Measurements from ENCODE around the gene BCL2. TPM values are rescaled to one million over a fixed set of nuclear protein-coding genes. Genes with fewer than 3 reads are reported as not detected.

BCL2 gene
- total and polyA plus RNA-seq, 2 donors, result 11.7 to 17.5 TPM

DNA sequence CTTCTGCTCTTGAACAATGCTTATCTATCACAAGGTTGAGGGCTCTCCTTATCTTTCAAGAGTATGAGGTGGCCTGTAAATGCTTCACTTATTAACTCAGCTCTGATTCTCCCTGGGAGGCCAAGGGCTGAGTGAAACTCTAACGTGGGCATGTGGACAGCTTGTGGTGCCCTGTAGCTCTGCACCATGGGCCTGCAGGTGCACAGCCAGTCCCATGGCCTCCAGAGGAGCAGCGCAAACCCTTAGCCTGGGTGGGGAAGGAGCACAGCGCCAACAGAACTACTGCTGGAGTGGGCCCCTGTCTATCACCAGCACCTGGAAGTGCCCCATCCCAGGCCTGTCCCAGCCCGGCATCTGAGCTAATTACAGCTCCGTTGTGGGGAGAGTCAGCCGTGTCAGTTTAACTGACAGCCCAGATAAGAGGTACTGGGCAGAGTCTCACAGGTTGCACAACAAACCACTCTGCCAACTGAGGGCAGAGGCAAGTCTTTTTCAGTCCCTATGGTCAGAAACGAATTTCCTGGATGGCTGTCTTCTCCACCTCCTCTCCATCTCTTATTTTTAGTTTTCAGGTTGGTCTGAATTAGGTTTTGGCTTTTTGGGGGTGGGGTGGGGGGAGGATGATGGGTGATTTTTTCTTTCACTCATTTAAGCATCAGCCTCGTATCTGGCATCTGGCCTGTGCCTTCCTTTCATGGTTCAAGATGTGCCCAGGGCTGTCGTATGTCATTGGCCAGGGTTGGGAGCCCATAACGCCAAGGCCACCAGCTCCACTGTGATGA is 219.5 kb downstream of the BCL2 start:
- H3K9me3 ChIP-seq (ENCODE audit: control insufficient read depth in 2 of 2, insufficient read depth in 1 of 2, low read length in 1 of 2), result no peaks in the 10 kb centered on the region
- H3K4me1 ChIP-seq (ENCODE audit: control insufficient read depth in 2 of 2, insufficient read depth in 2 of 2, low read length in 2 of 2), result peaks cover 51 to 69% of the 10 kb centered on the region in 2 donors
- peak in 2 of 9 donors; percentile 41 to 54 for DNase-seq (ENCODE audit: low read depth in 6 of 9, low spot score in 9 of 9)
- H3K4me3 ChIP-seq (ENCODE audit: low read length in 2 of 2), result no peak overlapping the region
- peak overlapping the region; percentile 88 to 95 for H3K27ac ChIP-seq (ENCODE audit: low read depth in 1 of 2, low read length in 1 of 2)
- no peaks in the 10 kb centered on the region for H3K36me3 ChIP-seq (ENCODE audit: control insufficient read depth in 2 of 2, insufficient read depth in 2 of 2, low read length in 1 of 2)
- no peaks in the 10 kb centered on the region for H3K27me3 ChIP-seq (ENCODE audit: control insufficient read depth in 2 of 2, insufficient read depth in 1 of 2, low read length in 1 of 2)
- WGBS, result 7% methylated on average over 10 of the region's 10 CpGs

DNA sequence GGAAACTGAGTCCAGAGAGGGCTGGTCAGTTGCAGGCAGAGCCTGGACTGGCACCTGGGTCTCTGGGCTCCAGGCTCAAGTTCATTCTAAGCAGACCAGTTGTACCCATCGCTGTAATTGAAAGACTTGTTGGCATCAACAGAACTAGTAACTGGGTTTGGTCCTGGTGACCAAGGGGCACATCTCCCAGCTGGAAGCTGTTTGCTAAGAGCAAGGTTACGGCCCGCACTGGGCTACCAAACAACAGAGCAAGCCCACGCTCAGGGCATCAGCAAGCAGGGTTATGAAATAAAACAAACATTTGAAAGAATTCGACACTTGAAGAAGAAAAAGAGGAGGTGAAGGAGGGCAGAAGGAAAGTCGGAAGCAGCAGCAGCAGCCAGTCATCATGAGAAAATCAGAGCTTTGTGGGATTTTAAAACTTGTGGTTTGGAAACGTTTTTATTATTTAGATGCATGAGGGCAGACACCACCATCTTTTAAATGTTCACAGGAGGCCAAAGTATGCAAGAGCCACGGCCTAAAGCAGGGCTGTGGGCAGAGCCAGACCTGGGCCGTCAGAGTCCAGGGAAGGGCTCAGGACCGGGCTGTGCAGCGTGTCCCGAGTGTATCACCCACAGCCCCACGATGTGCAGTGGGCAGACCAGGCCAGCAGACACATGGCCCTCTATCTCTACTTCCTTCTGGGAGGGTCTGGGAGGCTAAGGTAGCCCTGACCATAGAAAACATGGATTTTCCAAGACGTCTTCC is 220.3 kb downstream of the BCL2 start:
- peaks cover 53 to 75% of the 10 kb centered on the region in 2 donors for H3K4me1 ChIP-seq (ENCODE audit: control insufficient read depth in 2 of 2, insufficient read depth in 2 of 2, low read length in 2 of 2)
- H3K27me3 ChIP-seq (ENCODE audit: control insufficient read depth in 2 of 2, insufficient read depth in 1 of 2, low read length in 1 of 2), result no peaks in the 10 kb centered on the region
- H3K27ac ChIP-seq (ENCODE audit: low read depth in 1 of 2, low read length in 1 of 2), result peak overlapping the region; percentile 95 to 97
- H3K4me3 ChIP-seq (ENCODE audit: low read length in 2 of 2), result peak overlapping the region in 1 of 2 donors; percentile 29
- H3K9me3 ChIP-seq (ENCODE audit: control insufficient read depth in 2 of 2, insufficient read depth in 1 of 2, low read length in 1 of 2), result no peaks in the 10 kb centered on the region
- no peaks in the 10 kb centered on the region for H3K36me3 ChIP-seq (ENCODE audit: control insufficient read depth in 2 of 2, insufficient read depth in 2 of 2, low read length in 1 of 2)
- peak in 2 of 9 donors; percentile 22 to 50 for DNase-seq (ENCODE audit: low read depth in 6 of 9, low spot score in 9 of 9)
- WGBS, result 60% methylated on average over 14 of the region's 14 CpGs

DNA sequence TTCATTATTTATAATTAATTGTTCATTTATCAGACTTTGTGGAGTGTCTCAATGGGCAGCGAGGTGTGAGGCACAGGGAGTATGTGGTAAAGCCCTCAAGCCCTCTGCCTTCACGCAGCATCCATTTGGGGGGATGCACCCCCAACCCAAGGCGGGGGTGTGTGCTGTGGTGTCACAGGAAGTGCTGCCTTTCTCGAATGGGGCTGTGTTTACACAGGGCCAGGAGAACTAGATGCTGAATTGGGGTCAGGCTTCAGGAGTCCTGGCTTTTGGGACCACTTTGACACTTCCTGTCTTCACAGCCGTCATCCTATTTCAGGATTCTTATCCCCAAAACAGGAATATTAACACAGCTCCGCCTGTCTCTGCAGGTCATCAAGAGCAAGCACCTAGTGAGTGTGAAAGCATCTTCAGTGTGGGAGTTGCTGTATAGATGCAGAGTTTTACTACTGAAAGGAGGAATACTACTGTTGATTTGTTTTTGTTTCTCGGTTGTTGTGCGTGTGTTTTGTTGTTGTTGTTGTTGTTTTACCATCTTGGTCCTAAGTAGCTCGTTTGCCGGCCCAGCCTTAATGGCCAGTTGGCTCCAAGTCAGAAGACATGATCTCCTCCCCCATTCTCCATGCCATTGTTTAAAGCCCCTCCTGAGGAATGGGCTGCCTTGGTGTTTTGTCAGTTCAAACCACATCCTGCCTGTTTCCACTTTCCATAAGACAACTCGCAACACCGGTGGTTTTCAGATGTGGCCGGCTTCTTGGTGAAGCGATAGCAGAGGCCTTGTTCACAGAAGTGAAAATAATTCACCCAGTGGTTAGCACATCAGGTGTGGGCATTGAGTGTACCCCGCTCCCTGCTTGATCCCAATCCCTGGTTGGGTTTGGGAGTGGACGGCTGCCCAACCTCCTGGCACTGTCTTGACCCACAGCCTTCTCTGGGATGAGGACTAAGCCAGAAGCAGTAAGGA is 221.3 kb downstream of the BCL2 start:
- H3K27ac ChIP-seq (ENCODE audit: low read depth in 1 of 2, low read length in 1 of 2), result peak overlapping the region; percentile 95 to 97
- 6% methylated on average over 16 of the region's 16 CpGs for WGBS
- H3K4me3 ChIP-seq (ENCODE audit: low read length in 2 of 2), result peak overlapping the region; percentile 28 to 29
- peak; percentile 64 to 94 (median 80) for DNase-seq (ENCODE audit: low read depth in 6 of 9, low spot score in 9 of 9)
- H3K9me3 ChIP-seq (ENCODE audit: control insufficient read depth in 2 of 2, insufficient read depth in 1 of 2, low read length in 1 of 2), result no peaks in the 10 kb centered on the region
- peaks cover 63 to 81% of the 10 kb centered on the region in 2 donors for H3K4me1 ChIP-seq (ENCODE audit: control insufficient read depth in 2 of 2, insufficient read depth in 2 of 2, low read length in 2 of 2)
- no peaks in the 10 kb centered on the region for H3K36me3 ChIP-seq (ENCODE audit: control insufficient read depth in 2 of 2, insufficient read depth in 2 of 2, low read length in 1 of 2)
- H3K27me3 ChIP-seq (ENCODE audit: control insufficient read depth in 2 of 2, insufficient read depth in 1 of 2, low read length in 1 of 2), result no peaks in the 10 kb centered on the region

- Histone ChIP-seq H3K4me1 (ENCODE audit: control insufficient read depth in 2 of 2, insufficient read depth in 2 of 2, low read length in 2 of 2) (peaks cover 60 to 75% of the 10 kb centered on the region in 2 donors), H3K27me3 (ENCODE audit: control insufficient read depth in 2 of 2, insufficient read depth in 1 of 2, low read length in 1 of 2) (no peaks in the 10 kb centered on the region), H3K9me3 (ENCODE audit: control insufficient read depth in 2 of 2, insufficient read depth in 1 of 2, low read length in 1 of 2) (peaks cover 0 to 5% of the 10 kb centered on the region in 2 donors), H3K27ac (ENCODE audit: low read depth in 1 of 2, low read length in 1 of 2) (peak overlapping the region; percentile 95 to 97), H3K4me3 (ENCODE audit: low read length in 2 of 2) (no peak overlapping the region), H3K36me3 (ENCODE audit: control insufficient read depth in 2 of 2, insufficient read depth in 2 of 2, low read length in 1 of 2) (no peaks in the 10 kb centered on the region)
- DNase-seq (ENCODE audit: low read depth in 6 of 9, low spot score in 9 of 9), result no peak
- WGBS, result 92% methylated on average over 10 of the region's 10 CpGs
Measured at GRCh38 chr18:63097178-63097577, 222.4 kb downstream of the BCL2 start.

DNA sequence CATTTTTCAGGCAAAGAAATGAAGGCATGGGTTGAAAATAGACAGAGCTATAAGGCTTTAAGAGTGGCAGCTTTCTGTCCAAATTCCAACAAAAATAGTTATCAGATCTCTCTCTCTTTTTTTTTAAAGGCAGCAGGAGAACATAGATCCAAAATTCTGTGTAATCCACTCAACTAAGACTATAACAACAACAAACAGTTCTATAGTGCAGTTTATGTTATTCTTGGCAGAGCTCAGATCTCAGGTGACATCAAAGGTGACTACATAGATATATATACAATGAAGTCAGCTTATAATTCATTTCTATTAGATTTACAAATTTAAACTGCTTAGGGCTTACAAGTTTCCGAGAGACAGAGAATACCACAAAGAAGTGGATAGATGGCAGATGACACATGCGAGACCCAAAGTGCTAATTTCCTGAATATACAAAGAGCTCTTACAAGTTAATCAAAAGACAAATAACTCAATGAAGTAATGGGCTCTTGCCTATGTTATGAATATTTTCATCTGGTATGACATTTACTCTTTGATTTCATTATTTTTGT is 223.2 kb downstream of the BCL2 start:
- Histone ChIP-seq H3K36me3 (ENCODE audit: control insufficient read depth in 2 of 2, insufficient read depth in 2 of 2, low read length in 1 of 2) (no peaks in the 10 kb centered on the region), H3K9me3 (ENCODE audit: control insufficient read depth in 2 of 2, insufficient read depth in 1 of 2, low read length in 1 of 2) (peaks cover 0 to 8% of the 10 kb centered on the region in 2 donors), H3K4me1 (ENCODE audit: control insufficient read depth in 2 of 2, insufficient read depth in 2 of 2, low read length in 2 of 2) (peaks cover 55 to 68% of the 10 kb centered on the region in 2 donors), H3K27ac (ENCODE audit: low read depth in 1 of 2, low read length in 1 of 2) (no peak overlapping the region), H3K4me3 (ENCODE audit: low read length in 2 of 2) (no peak overlapping the region), H3K27me3 (ENCODE audit: control insufficient read depth in 2 of 2, insufficient read depth in 1 of 2, low read length in 1 of 2) (no peaks in the 10 kb centered on the region)
- DNase-seq (ENCODE audit: low read depth in 6 of 9, low spot score in 9 of 9), result no peak
- 53% methylated on average over 2 of the region's 2 CpGs for WGBS

DNA sequence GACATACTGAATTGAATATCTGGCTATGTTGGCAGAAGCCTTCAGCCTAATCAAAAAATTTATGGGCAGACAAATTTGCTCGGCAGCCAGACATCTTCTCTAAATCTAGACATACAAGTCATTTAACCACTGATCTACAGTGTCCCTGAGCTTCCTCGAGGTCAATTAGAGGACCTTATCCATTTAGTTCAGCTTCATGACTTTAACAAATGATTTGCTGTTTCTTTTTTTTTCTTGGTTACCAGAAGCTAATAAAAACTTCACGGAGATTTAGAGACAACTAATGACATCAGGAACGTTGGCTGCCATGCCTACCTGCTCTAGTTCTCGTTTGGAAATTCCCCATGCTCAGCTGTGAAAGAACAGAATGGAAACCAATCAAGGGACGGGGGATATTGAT is 223.8 kb downstream of the BCL2 start:
- H3K4me3 ChIP-seq (ENCODE audit: low read length in 2 of 2), result no peak overlapping the region
- H3K27me3 ChIP-seq (ENCODE audit: control insufficient read depth in 2 of 2, insufficient read depth in 1 of 2, low read length in 1 of 2), result no peaks in the 10 kb centered on the region
- peaks cover 49 to 61% of the 10 kb centered on the region in 2 donors for H3K4me1 ChIP-seq (ENCODE audit: control insufficient read depth in 2 of 2, insufficient read depth in 2 of 2, low read length in 2 of 2)
- WGBS, result 92% methylated on average over 6 of the region's 6 CpGs
- no peaks in the 10 kb centered on the region for H3K36me3 ChIP-seq (ENCODE audit: control insufficient read depth in 2 of 2, insufficient read depth in 2 of 2, low read length in 1 of 2)
- no peak for DNase-seq (ENCODE audit: low read depth in 6 of 9, low spot score in 9 of 9)
- no peak overlapping the region for H3K27ac ChIP-seq (ENCODE audit: low read depth in 1 of 2, low read length in 1 of 2)
- peaks cover 0 to 8% of the 10 kb centered on the region in 2 donors for H3K9me3 ChIP-seq (ENCODE audit: control insufficient read depth in 2 of 2, insufficient read depth in 1 of 2, low read length in 1 of 2)

- Histone ChIP-seq H3K27ac (ENCODE audit: low read depth in 1 of 2, low read length in 1 of 2) (no peak overlapping the region), H3K27me3 (ENCODE audit: control insufficient read depth in 2 of 2, insufficient read depth in 1 of 2, low read length in 1 of 2) (no peaks in the 10 kb centered on the region), H3K9me3 (ENCODE audit: control insufficient read depth in 2 of 2, insufficient read depth in 1 of 2, low read length in 1 of 2) (peaks cover 0 to 8% of the 10 kb centered on the region in 2 donors), H3K4me3 (ENCODE audit: low read length in 2 of 2) (no peak overlapping the region), H3K36me3 (ENCODE audit: control insufficient read depth in 2 of 2, insufficient read depth in 2 of 2, low read length in 1 of 2) (no peaks in the 10 kb centered on the region), H3K4me1 (ENCODE audit: control insufficient read depth in 2 of 2, insufficient read depth in 2 of 2, low read length in 2 of 2) (peaks cover 12 to 26% of the 10 kb centered on the region in 2 donors)
- no peak for DNase-seq (ENCODE audit: low read depth in 6 of 9, low spot score in 9 of 9)
- WGBS, result over 99% methylated on average over 4 of the region's 4 CpGs
Measured at GRCh38 chr18:63091671-63092364, 227.8 kb downstream of the BCL2 start.

DNA sequence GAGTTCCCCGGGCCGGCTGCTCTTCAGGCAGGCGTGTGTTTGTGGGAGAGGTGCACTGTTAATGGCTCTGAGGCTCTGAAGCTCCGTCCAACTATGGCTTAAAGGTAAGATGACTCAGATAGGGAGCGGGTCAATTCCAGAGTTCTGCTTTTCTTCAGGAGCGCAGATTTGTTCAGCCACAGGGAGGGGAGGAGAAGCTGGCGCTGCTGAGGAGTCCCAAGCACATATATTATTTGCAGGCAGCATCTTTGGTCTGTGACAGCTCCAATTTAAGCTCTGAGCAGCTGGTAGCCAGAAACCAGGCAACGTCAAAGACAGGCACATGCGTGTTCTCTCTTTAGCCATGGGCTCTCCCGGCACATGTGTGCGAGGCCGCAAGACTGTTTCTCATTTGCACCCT is 229.2 kb downstream of the BCL2 start:
- Histone ChIP-seq H3K4me1 (ENCODE audit: control insufficient read depth in 2 of 2, insufficient read depth in 2 of 2, low read length in 2 of 2) (peaks cover 12 to 21% of the 10 kb centered on the region in 2 donors), H3K36me3 (ENCODE audit: control insufficient read depth in 2 of 2, insufficient read depth in 2 of 2, low read length in 1 of 2) (no peaks in the 10 kb centered on the region), H3K27ac (ENCODE audit: low read depth in 1 of 2, low read length in 1 of 2) (no peak overlapping the region), H3K4me3 (ENCODE audit: low read length in 2 of 2) (no peak overlapping the region), H3K27me3 (ENCODE audit: control insufficient read depth in 2 of 2, insufficient read depth in 1 of 2, low read length in 1 of 2) (no peaks in the 10 kb centered on the region), H3K9me3 (ENCODE audit: control insufficient read depth in 2 of 2, insufficient read depth in 1 of 2, low read length in 1 of 2) (peaks cover 0 to 8% of the 10 kb centered on the region in 2 donors)
- WGBS, result 94% methylated on average over 12 of the region's 12 CpGs
- no peak for DNase-seq (ENCODE audit: low read depth in 6 of 9, low spot score in 9 of 9)
